ENCODE results near the gene MTERF2. TPM values are rescaled to one million over a fixed set of nuclear protein-coding genes. Genes with fewer than 3 reads are reported as not detected.

The MTERF2 gene
- total RNA-seq, 3 donors from 2014 or later (not counting 1 experiment from before 2014, with no cell fraction given): 12.5 to 24.0 (median 15.1) TPM

- no peak for TF ChIP-seq CTCF (IDR thresholded peaks at IDR 0.05)
- H3K4me3 ChIP-seq (ENCODE audit: low read length): no peak overlapping the region
- DNase-seq: no peak
- Mint-ChIP-seq H3K9me3 (no peaks in the 10 kb centered on the region), H3K27me3 (ENCODE audit: low read depth in 2 of 2) (peaks cover 3 to 8% of the 10 kb centered on the region in 2 donors), H3K27ac (no peak overlapping the region), H3K36me3 (no peaks in the 10 kb centered on the region), H3K4me3 (no peak overlapping the region), H3K4me1 (peaks cover 10 to 13% of the 10 kb centered on the region in 2 donors)
- intact Hi-C loops (cut with micrococcal nuclease): no loop called here
- H3K9me3 ChIP-seq (ENCODE audit: control insufficient read depth, insufficient read depth, low read length): no peaks in the 10 kb centered on the region
- no peaks in the 10 kb centered on the region for H3K36me3 ChIP-seq (ENCODE audit: control insufficient read depth, insufficient read depth, low read length)
- no peaks in the 10 kb centered on the region for H3K27me3 ChIP-seq (ENCODE audit: control insufficient read depth, insufficient read depth, low read length)
- H3K4me1 ChIP-seq (ENCODE audit: control insufficient read depth, insufficient read depth, low read length): peaks cover 9% of the 10 kb centered on the region
- ATAC-seq: no peak
- WGBS (ENCODE audit: insufficient coverage): 98% methylated on average over 5 of the region's 5 CpGs
- H3K27ac ChIP-seq (ENCODE audit: low read length): no peak overlapping the region
Measured at GRCh38 chr12:106950591-106950990, 36.4 kb downstream of the MTERF2 start.

- no peak for DNase-seq
- Mint-ChIP-seq H3K4me3 (no peak overlapping the region), H3K27ac (no peak overlapping the region), H3K27me3 (ENCODE audit: low read depth in 2 of 2) (peaks cover 10 to 18% of the 10 kb centered on the region in 2 donors), H3K9me3 (no peaks in the 10 kb centered on the region), H3K36me3 (no peaks in the 10 kb centered on the region), H3K4me1 (no peaks in the 10 kb centered on the region)
- H3K27me3 ChIP-seq (ENCODE audit: control insufficient read depth, insufficient read depth, low read length): peaks cover 1% of the 10 kb centered on the region
- intact Hi-C loops (cut with micrococcal nuclease): no loop called here
- no peaks in the 10 kb centered on the region for H3K9me3 ChIP-seq (ENCODE audit: control insufficient read depth, insufficient read depth, low read length)
- H3K36me3 ChIP-seq (ENCODE audit: control insufficient read depth, insufficient read depth, low read length): no peaks in the 10 kb centered on the region
- H3K4me1 ChIP-seq (ENCODE audit: control insufficient read depth, insufficient read depth, low read length): no peaks in the 10 kb centered on the region
- H3K4me3 ChIP-seq (ENCODE audit: low read length): no peak overlapping the region
- TF ChIP-seq CTCF (IDR thresholded peaks at IDR 0.05): no peak
- ATAC-seq: no peak
- H3K27ac ChIP-seq (ENCODE audit: low read length): no peak overlapping the region
Measured at GRCh38 chr12:106947461-106947860, 39.5 kb downstream of the MTERF2 start.

- Mint-ChIP-seq H3K27ac (no peak overlapping the region), H3K9me3 (no peaks in the 10 kb centered on the region)
Measured at GRCh38 chr12:106945261-106945851, 41.6 kb downstream of the MTERF2 start.

More at GRCh38 chr12:106945261-106945851, 41.6 kb downstream of the MTERF2 start:
- ATAC-seq: no peak
- no peaks in the 10 kb centered on the region for H3K4me1 ChIP-seq (ENCODE audit: control insufficient read depth, insufficient read depth, low read length)
- no peaks in the 10 kb centered on the region for H3K9me3 ChIP-seq (ENCODE audit: control insufficient read depth, insufficient read depth, low read length)
- H3K27me3 Mint-ChIP-seq (ENCODE audit: low read depth in 2 of 2): peaks cover 13 to 22% of the 10 kb centered on the region in 2 donors
- no peak for TF ChIP-seq CTCF (IDR thresholded peaks at IDR 0.05)
- WGBS (ENCODE audit: insufficient coverage): no CpG with 5 or more reads among the region's 1 CpG
- no peaks in the 10 kb centered on the region for H3K4me1 Mint-ChIP-seq
- no peak overlapping the region for H3K27ac ChIP-seq (ENCODE audit: low read length)
- no peak for DNase-seq
- no peaks in the 10 kb centered on the region for H3K36me3 Mint-ChIP-seq
- no peaks in the 10 kb centered on the region for H3K36me3 ChIP-seq (ENCODE audit: control insufficient read depth, insufficient read depth, low read length)
- H3K4me3 ChIP-seq (ENCODE audit: low read length): no peak overlapping the region
- peaks cover 2% of the 10 kb centered on the region for H3K27me3 ChIP-seq (ENCODE audit: control insufficient read depth, insufficient read depth, low read length)
- no peak overlapping the region for H3K4me3 Mint-ChIP-seq
- intact Hi-C loops (cut with micrococcal nuclease): no loop called here
